Upper lobe of right lung (tissue), 1 donor: ENCODE measurements around the gene SLC16A10. TPM values are rescaled to one million over a fixed set of nuclear protein-coding genes. Genes with fewer than 3 reads are reported as not detected.

Experiments used
- ATAC-seq: fragments of 200-7000 bp; cut with Tn5 transposase; one replicate; pipeline ENCODE4 v1.9.1; 2020; ENCODE audit warnings: mild to moderate bottlenecking, moderate library complexity
- DNase-seq: peaks from one replicate; pipeline ENCODE4 v3.0.0-alpha.2; 2020
- H3K27ac ChIP-seq: fragments of 200-600 bp; one replicate; pipeline ENCODE4 v1.8.0; 2022
- H3K27me3 ChIP-seq: fragments of 200-600 bp; one replicate; pipeline ENCODE4 v1.8.0; 2022; ENCODE audit warnings: mild to moderate bottlenecking
- H3K36me3 ChIP-seq: fragments of 200-600 bp; one replicate; pipeline ENCODE4 v1.8.0; 2022
- H3K4me1 ChIP-seq: fragments of 200-600 bp; one replicate; pipeline ENCODE4 v1.8.0; 2022
- H3K4me3 ChIP-seq: fragments of 200-600 bp; one replicate; pipeline ENCODE4 v1.8.0; 2022; ENCODE audit warnings: mild to moderate bottlenecking
- H3K9me3 ChIP-seq: fragments of 200-600 bp; one replicate; pipeline ENCODE4 v1.8.0; 2022
- intact Hi-C: fragments of 100-400 bp; cut with DNase I; formaldehyde crosslinking; loops from one replicate; pipeline ENCODE4 v1.11.0; 2022
- total RNA-seq: library from RNA; stranded (reverse); fragmentation: NEBNext Ultra II Directional; extraction: Animal tissue kit (Norgen Biotek cat#: 25700); gene quantifications from one replicate; pipeline ENCODE4 v1.2.1, GENCODE V29; 2021
- TF ChIP-seq, protein P1 (sequence below): fragments of 200-600 bp; IDR thresholded peaks from one replicate; pipeline ENCODE4 v1.8.0; 2022; ENCODE audit warnings: antibody characterized with exemption
- donor health status: DM: no; HTN: yes; CAD: no; lungs with severe emphysema.

SLC16A10 gene
- total RNA-seq, 1 donor from 2014 or later: 12.3 TPM

DNA sequence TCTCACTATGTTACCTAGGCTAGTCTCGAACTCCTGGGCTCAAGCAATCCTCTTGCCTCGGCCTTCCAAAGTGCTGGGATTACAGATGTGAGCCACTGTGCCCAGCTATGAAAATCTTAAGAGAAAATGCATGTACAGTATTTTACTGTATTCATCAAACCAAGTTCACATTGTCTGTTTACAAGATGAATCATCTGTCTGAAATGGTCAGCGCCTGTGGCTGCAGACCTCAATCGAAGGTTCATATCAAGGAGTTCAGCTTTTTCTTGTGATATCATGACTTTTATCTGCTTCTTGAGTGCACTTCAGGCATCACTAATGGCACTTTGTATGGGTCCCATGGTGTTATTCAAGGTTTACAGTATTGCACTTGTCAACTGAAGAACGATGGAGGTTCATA is 155.1 kb downstream of the SLC16A10 start:
- TF ChIP-seq, protein P1, sequence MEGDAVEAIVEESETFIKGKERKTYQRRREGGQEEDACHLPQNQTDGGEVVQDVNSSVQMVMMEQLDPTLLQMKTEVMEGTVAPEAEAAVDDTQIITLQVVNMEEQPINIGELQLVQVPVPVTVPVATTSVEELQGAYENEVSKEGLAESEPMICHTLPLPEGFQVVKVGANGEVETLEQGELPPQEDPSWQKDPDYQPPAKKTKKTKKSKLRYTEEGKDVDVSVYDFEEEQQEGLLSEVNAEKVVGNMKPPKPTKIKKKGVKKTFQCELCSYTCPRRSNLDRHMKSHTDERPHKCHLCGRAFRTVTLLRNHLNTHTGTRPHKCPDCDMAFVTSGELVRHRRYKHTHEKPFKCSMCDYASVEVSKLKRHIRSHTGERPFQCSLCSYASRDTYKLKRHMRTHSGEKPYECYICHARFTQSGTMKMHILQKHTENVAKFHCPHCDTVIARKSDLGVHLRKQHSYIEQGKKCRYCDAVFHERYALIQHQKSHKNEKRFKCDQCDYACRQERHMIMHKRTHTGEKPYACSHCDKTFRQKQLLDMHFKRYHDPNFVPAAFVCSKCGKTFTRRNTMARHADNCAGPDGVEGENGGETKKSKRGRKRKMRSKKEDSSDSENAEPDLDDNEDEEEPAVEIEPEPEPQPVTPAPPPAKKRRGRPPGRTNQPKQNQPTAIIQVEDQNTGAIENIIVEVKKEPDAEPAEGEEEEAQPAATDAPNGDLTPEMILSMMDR: no peak
- ATAC-seq: no peak

DNA sequence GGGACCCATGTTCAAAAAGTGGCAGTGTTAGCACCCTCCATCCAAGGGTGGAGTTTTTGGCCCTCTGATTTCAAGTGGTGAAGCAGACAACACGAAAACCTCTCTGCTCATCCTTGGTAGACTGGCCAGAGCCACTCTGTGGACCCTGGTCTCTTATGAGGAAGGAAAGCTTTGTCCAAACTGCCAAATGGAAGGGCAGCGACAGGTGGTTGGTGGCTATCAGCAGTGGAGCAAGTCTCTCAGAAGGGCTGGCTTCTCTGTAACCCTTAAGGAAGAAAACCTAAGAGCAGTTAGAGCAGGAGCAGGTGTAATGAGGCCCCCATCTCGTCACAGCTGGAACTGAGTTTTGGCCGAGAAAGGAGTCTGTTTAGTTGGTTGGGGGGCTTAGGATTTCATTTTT is 155.8 kb downstream of the SLC16A10 start:
- ATAC-seq: no peak
- DNase-seq: no peak
- Histone ChIP-seq H3K36me3 (no peaks in the 10 kb centered on the region), H3K27me3 (no peaks in the 10 kb centered on the region), H3K4me1 (no peaks in the 10 kb centered on the region), H3K4me3 (no peak overlapping the region), H3K9me3 (no peaks in the 10 kb centered on the region), H3K27ac (no peak overlapping the region)
- TF ChIP-seq, protein P1: no peak
- intact Hi-C loops: no loop called here

More for the DNA sequence above, 155.1 kb downstream of the SLC16A10 start:
- H3K27me3 ChIP-seq: no peaks in the 10 kb centered on the region
- no peaks in the 10 kb centered on the region for H3K9me3 ChIP-seq
- intact Hi-C loops: no loop called here
- no peaks in the 10 kb centered on the region for H3K36me3 ChIP-seq
- H3K4me1 ChIP-seq: no peaks in the 10 kb centered on the region
- H3K27ac ChIP-seq: no peak overlapping the region
- DNase-seq: no peak
- H3K4me3 ChIP-seq: no peak overlapping the region

DNA sequence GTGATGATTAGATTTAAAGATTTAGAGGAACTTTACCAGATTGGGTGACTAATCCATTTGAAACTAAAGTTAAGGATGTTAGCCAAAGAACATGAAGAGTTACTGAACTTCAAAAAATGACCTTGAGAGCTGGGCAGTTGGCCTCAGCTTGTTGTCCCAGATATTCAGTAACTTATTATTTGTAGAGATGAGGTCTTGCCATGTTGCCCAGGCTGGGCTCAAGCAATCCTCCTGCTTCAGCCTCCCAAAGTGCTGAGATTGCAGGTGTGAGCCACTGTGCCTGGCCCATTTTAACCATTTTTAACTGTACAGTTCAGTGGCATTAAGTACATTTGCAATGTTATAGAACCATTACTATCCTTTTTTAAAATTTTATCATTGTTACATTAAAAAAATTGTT is 161.5 kb downstream of the SLC16A10 start:
- DNase-seq: no peak
- Histone ChIP-seq H3K4me3 (no peak overlapping the region), H3K27me3 (no peaks in the 10 kb centered on the region), H3K36me3 (no peaks in the 10 kb centered on the region), H3K4me1 (no peaks in the 10 kb centered on the region), H3K27ac (no peak overlapping the region), H3K9me3 (no peaks in the 10 kb centered on the region)
- TF ChIP-seq, protein P1: no peak
- no peak for ATAC-seq
- intact Hi-C loops: no loop called here

DNA sequence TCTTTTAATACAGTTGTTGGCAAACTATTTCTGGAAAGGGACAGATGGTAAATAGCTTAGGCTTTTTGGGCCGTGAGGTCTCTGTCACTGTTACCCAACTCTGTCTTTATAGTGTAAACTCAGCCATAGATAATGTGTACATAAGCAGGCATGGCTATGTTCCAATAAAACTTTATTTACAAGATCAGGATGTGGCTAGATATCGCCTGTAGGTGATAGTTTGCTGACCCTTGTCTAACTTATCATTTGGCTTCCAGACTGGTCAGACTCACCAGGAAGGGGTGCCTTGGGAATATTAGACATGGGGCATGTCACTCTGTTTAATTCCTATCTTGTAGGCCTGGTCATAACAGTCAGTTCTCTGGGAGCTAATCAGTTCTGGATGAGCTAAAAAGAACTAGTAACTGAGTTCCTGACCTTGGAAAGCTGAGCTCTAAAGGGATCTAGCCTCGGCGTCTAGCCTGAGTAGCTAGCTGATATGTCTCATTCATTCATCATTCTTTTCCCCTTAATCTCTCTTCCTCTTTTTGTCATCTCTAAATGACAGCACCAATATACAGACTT is 163.6 kb downstream of the SLC16A10 start:
- H3K27ac ChIP-seq: no peak overlapping the region
- no peaks in the 10 kb centered on the region for H3K9me3 ChIP-seq
- no peaks in the 10 kb centered on the region for H3K36me3 ChIP-seq
- no peak overlapping the region for H3K4me3 ChIP-seq
- H3K27me3 ChIP-seq: no peaks in the 10 kb centered on the region
- H3K4me1 ChIP-seq: no peaks in the 10 kb centered on the region
- TF ChIP-seq, protein P1: no peak
- DNase-seq (no peak), ATAC-seq (no peak)
- intact Hi-C loops: no loop called here

DNA sequence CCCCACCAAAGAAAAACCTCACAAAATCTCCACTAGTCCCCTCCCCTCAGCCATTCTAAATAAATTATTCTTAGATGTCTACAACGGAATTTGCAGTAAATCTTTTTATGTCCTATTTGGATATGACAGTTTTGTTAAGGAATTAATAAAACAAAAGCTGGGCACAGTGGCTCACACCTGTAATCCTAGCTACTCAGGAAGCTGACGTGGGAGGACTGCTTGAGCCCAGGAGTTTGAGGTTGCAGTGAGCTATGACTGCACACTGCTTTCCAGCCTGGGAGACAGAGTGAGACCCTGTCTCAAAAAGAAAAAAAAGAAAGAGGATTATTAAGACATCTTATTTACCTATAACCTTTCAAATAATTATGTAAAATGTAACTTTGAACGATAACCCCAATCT is 165.4 kb downstream of the SLC16A10 start:
- Histone ChIP-seq H3K4me1 (no peaks in the 10 kb centered on the region), H3K9me3 (no peaks in the 10 kb centered on the region), H3K27ac (no peak overlapping the region), H3K4me3 (no peak overlapping the region), H3K36me3 (no peaks in the 10 kb centered on the region), H3K27me3 (no peaks in the 10 kb centered on the region)
- TF ChIP-seq, protein P1: no peak
- ATAC-seq: no peak
- intact Hi-C loops: no loop called here
- no peak for DNase-seq
